GM21723 (cell line): Measurements from ENCODE around the gene PDGFC.

Experiments used
- ATAC-seq: cut with Tn5 transposase; IDR thresholded peaks from one replicate; pipeline ENCODE4 v1.9.1; 2021; ENCODE audit warnings: mild to moderate bottlenecking, moderate library complexity; ENCODE audit not compliant: unreplicated experiment

Gene PDGFC

DNA sequence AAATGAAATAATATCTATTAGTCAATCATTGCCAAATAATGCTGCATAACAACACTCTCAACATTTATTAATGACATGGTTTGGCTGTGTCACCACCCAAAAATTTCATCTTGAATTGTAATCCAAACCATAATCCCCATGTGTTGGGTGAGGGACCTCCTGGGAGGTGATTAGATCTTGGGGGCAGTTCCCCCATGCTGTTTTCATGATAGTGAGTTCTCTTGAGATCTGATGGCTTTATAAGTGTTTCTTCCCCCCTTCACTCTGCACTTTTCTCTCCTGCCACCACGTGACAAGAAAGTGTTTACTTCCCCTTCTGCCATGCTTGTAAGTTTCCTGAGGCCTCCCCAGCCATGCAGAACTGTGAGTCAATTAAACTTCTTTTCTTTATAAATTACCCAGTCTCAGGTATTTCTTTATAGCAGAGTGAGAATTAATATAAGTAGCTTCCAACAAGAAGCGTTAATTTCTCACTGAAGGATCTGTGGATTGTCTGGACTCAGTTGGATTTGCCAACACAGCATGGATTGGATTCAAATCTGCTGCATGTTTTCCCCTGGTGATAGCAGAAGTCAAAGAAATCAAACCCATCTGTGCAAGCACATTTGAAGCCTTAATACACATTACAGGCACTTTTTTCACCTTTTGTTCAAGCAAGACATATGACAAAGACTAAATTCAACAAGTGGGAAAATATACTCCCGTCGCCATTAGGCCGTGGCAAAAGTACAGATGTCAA is 216.6 kb downstream of the PDGFC start:
- no peak for ATAC-seq

DNA sequence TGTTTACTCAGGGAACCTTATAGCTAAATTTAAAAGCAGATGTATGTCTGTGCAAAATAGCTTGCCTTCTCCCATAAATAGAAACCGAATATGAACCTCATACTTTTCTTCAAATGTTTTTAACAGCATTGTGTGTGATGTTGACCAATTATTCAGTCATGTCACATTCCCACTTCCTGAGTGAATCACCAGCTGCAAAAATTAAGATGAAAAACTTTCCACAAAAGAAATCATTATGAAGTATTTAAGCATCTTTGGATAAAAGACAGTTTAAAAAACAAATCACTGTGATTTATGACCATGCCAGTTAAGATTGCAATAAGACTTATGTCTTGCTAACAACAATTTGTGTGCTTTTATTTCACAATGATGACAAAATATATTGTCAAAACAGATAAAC is 220.1 kb downstream of the PDGFC start:
- no peak for ATAC-seq

GRCh38 chr4:156749426-156750403 is 221.9 kb downstream of the PDGFC start:
- no peak for ATAC-seq

DNA sequence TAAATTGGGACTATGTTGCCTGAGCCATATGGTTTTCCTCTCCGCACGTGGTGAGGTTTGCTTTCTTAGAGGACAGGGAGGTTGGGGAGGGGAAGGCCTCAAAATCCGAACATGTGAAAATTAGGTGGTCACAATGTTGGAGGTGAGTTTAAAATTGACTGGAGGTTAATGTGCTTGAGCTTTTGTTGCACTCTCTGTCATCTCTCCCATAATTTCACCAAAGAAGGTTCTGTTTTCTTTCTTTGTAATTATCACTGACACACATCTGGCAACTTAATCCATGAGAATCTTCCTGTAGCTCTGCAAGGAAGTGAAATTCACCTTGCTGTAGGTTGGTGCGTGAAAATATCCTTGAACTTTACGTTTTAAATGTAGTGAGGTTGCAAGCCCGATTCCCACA is 225.5 kb downstream of the PDGFC start:
- ATAC-seq = no peak

DNA sequence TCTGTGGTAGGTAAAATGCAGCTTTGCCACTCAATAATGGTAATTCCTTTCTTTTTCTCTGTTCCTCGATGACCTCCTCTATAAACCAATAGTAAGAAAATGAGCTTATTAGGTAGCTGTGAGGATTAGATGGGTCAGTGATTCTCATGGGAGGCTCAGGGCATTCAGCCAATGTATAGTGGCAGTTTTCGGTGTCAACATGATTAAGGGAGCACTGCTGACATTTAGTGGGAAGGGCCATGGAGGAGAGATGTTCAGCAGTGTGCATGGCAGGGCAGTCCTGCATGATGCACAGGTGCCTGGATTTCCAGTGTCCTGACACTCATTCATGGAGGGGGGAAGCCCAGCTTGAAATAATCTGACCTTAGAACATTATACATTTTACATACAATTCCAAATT is 232.8 kb downstream of the PDGFC start:
- no peak for ATAC-seq

DNA sequence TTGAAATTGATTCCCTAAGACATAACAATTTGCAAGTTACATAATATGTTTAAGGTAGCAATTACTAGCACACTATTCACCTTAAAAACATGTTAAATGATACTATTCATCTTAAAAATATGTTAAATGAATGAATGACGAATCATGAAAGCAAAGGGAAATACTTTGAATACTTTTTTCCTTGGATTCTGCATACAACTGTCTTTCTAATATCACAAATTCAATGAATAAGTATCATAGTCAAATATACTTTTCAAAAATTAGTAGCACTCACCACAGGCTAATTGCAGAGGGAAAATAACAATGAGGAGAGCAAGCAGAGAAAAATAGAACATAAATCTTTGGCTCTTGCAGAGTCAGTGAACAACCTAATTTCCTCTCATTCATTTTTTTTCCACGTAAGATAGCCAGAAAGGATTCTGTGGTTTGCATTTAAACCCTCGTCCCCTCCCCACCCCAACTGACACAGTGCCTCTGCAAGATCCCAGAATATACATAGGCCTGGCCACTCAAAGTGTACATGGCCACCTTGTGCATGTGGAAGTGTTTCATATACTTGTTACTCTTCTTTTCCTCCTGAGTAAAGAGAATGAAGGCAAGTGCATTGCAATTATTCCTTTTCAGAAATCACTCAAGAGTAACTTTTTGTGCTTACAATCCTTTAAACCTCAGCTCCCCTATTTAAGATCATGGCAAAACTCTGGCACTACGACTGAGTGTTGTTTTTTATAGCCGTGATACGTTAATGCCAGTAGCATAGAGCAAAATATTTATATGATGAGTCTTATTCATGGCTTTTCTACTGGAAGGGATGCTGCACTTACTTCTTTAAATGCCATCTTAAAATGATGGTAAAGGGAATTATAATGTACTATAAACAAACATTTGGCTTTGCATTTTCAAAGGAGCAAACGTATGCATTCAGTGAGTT is 236.4 kb downstream of the PDGFC start:
- no peak for ATAC-seq

DNA sequence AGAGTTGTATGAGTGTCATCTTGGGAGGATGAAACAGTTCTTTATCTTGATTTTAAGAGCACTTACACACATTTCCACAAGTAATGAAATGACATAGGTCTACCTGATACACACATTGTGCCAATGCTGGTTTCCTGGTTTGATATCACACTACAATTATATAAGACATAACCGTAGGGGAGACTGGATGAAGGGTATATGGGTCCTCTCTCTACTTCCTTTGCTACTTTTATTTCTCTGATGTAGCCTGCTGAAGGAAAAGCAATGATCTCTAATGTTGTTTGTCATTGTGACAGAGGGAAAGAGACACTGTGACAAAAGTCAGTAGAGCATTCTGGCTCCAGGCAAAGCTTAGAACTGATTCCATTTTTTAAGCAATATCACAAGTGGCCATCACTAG is 238.0 kb downstream of the PDGFC start:
- ATAC-seq = no peak

DNA sequence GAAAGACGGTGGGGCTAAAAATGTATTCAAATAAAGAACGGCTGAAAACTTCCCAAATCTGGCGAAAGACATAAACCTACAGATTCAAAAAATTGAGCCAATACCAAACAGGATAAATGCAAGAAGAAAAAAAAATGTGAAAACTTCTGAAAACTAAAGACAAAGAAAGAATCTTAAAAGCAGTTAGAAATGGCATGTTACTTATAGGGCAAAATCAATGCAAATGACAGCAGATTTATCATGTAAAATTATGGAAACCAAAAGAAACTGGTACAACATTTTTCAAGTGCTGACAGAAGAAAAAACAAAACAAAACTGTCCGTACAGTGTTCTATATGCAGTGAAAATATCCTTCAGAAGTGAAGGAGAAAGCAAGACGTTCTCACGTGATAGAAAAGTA is 239.0 kb downstream of the PDGFC start:
- no peak for ATAC-seq

GRCh38 chr4:156729416-156729815 is 242.2 kb downstream of the PDGFC start:
- ATAC-seq = no peak

DNA sequence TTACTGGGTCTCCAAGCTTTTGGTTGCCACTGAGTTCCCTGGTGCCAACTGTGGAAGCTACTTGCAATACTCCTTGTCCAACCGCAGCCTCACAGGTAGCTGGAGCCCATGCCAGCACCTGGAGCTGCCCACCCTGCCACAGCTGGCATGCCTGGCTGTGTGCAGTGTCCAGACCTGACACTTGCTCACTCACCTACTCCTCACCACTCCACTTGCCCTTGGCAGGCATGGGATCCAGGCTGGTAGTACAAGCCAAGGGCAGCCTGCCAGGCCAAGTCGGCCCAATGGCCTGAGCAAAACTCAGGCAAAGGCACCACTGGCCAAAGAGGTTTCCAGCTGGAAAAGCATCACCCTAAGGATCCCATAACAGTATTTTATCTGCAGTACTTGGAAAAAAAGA is 246.3 kb downstream of the PDGFC start:
- ATAC-seq = no peak

DNA sequence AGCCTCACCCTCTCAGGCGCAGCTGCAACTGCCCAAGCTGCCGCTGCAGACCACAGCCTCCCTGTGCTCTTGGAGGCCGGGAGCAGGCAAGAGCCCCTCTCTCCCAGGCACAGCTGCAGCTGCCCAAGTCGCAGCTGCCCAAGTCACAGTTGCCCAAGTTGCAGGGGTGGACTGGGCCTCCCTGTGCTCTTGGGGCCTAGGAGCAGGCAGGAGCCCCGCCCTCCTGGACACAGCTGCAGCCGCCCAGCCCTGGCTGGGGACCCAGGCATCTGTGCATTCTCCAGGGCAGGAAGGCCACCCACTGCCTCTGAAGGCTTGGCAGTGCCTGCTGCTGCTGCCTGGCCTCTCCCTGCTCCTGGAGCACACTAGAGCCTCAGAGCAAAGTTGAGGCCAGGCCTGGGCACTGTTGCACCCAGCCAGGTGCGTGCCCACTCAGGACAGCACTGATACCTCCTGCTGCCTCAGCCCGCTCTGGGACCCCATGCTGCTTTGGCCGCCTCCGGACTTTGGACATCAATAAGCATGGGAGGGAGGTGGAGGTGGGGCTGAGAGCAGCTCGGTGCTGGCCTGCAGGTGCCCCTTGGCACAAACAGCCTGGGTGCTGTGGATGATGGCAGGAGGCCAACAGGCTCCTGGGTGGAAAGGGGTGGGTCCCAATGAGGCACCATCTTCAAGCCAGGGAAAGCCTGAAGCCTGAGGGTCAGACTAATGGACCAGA is 247.5 kb downstream of the PDGFC start:
- ATAC-seq = no peak

- no peak for ATAC-seq
Observed at GRCh38 chr4:156718226-156718625, 253.4 kb downstream of the PDGFC start.

DNA sequence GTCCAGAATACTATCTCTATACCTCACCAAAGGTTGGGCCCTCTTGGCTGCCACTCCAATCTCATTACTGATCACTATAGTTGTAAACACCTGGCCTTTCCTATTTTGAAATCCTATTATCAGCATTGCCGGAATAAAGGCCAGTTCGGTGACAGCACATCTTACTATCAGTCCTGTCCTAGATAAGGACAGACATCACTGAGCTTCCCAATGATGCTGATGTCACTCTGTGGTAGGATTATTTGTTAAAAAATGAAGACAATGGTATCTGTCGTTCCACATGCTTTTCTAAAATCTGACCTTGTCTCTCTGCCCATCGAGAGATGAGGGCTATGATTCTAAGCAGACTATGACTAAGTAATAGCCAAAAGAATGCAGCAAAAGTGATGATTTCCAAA is 260.4 kb downstream of the PDGFC start:
- no peak for ATAC-seq
